KMS-11 (cell line): ENCODE data around the gene EML4.
"Not testable (repeated sequence)": the region's sequence is repeated elsewhere in the genome, so short reads cannot be mapped to it uniquely, and the experiment has no call there.

ENCODE experiments used
- H2AFZ ChIP-seq: fragments of 200-600 bp; sonication (generic); 2 replicates; pipeline ENCODE4 v1.6.1; 2016; ENCODE audit warnings: antibody characterized with exemption, mixed run types, low read depth
- H3K27ac ChIP-seq: fragments of 200-600 bp; sonication (generic); 2 replicates; pipeline ENCODE4 v1.6.1; 2016; ENCODE audit warnings: mild to moderate bottlenecking, mixed run types
- H3K27me3 ChIP-seq: fragments of 200-600 bp; sonication (generic); 2 replicates; pipeline ENCODE4 v1.6.1; 2017; ENCODE audit warnings: mild to moderate bottlenecking, low read depth, mixed run types, moderate library complexity; ENCODE audit not compliant: insufficient read depth
- H3K36me3 ChIP-seq: fragments of 200-600 bp; sonication (generic); 2 replicates; pipeline ENCODE4 v1.6.1; 2017; ENCODE audit warnings: mild to moderate bottlenecking, mixed run types; ENCODE audit not compliant: insufficient read depth
- H3K4me1 ChIP-seq: fragments of 200-600 bp; sonication (generic); 2 replicates; pipeline ENCODE4 v1.6.1; 2016; ENCODE audit warnings: mild to moderate bottlenecking, low read depth, mixed run types; ENCODE audit not compliant: poor library complexity, severe bottlenecking
- H3K4me2 ChIP-seq: fragments of 200-600 bp; sonication (generic); 2 replicates; pipeline ENCODE4 v1.7.0; 2016; ENCODE audit warnings: mild to moderate bottlenecking, mixed run types
- H3K4me3 ChIP-seq: fragments of 200-600 bp; sonication (generic); IDR thresholded peaks from 2 replicates; pipeline ENCODE4 v1.6.1; 2017; ENCODE audit warnings: low read depth, low read length, mixed read lengths; ENCODE audit not compliant: insufficient read depth
- H3K79me2 ChIP-seq: fragments of 200-600 bp; sonication (generic); 2 replicates; pipeline ENCODE4 v1.6.1; 2016; ENCODE audit warnings: low read depth, mixed run types; ENCODE audit not compliant: insufficient read depth
- H3K9ac ChIP-seq: fragments of 200-600 bp; sonication (generic); 2 replicates; pipeline ENCODE4 v1.6.1; 2016; ENCODE audit warnings: mild to moderate bottlenecking, mixed run types
- H4K20me1 ChIP-seq: fragments of 200-600 bp; sonication (generic); 2 replicates; pipeline ENCODE4 v1.6.1; 2016; ENCODE audit warnings: mild to moderate bottlenecking, mixed run types; ENCODE audit not compliant: insufficient read depth
- CTCF ChIP-seq: fragments of 200-600 bp; sonication (generic); conservative IDR thresholded peaks from 2 replicates; pipeline ENCODE4 v1.6.1; 2017; ENCODE audit warnings: low read depth, mild to moderate bottlenecking, antibody characterized with exemption, low read length, moderate library complexity, mixed read lengths

The EML4 gene

GRCh38 chr2:42270757-42271156, 101.6 kb downstream of the EML4 start:
- no peaks in the 10 kb centered on the region for H3K36me3 ChIP-seq
- no peaks in the 10 kb centered on the region for H3K4me1 ChIP-seq
- no peak overlapping the region for H2AFZ ChIP-seq
- no peak overlapping the region for H3K4me2 ChIP-seq
- no peak overlapping the region for H3K9ac ChIP-seq
- H3K27ac ChIP-seq = no peak overlapping the region
- no peak overlapping the region for H3K4me3 ChIP-seq
- H3K27me3 ChIP-seq = no peaks in the 10 kb centered on the region
- H3K79me2 ChIP-seq = no peaks in the 10 kb centered on the region
- H4K20me1 ChIP-seq = no peaks in the 10 kb centered on the region
- no peak for TF ChIP-seq CTCF

GRCh38 chr2:42271246-42271645, 102.1 kb downstream of the EML4 start:
- not testable (repeated sequence) for H3K36me3 ChIP-seq, H3K27ac ChIP-seq, H4K20me1 ChIP-seq, H3K4me1 ChIP-seq, H3K4me3 ChIP-seq, H3K79me2 ChIP-seq, H3K9ac ChIP-seq, H2AFZ ChIP-seq, H3K4me2 ChIP-seq, H3K27me3 ChIP-seq

- Histone ChIP-seq H4K20me1 (no peaks in the 10 kb centered on the region), H3K4me2 (no peak overlapping the region)
- no peak for TF ChIP-seq CTCF
These were observed 105.7 kb downstream of the EML4 start for GRCh38 chr2:42274863-42275262.

GRCh38 chr2:42281416-42282081, 112.4 kb downstream of the EML4 start:
- H4K20me1 ChIP-seq = no peaks in the 10 kb centered on the region
- H3K9ac ChIP-seq = no peak overlapping the region
- H3K4me1 ChIP-seq = no peaks in the 10 kb centered on the region
- no peak for TF ChIP-seq CTCF
- H3K27ac ChIP-seq = no peak overlapping the region
- H3K27me3 ChIP-seq = no peaks in the 10 kb centered on the region
- no peak overlapping the region for H3K4me3 ChIP-seq
- peaks cover 6% of the 10 kb centered on the region; the same call in 1 of the 2 replicates for H3K36me3 ChIP-seq
- H2AFZ ChIP-seq = no peak overlapping the region
- H3K79me2 ChIP-seq = no peaks in the 10 kb centered on the region
- no peak overlapping the region for H3K4me2 ChIP-seq

More at GRCh38 chr2:42274863-42275262, 105.7 kb downstream of the EML4 start:
- H3K36me3 ChIP-seq = no peaks in the 10 kb centered on the region
- H3K4me1 ChIP-seq = no peaks in the 10 kb centered on the region
- H3K27me3 ChIP-seq = no peaks in the 10 kb centered on the region
- no peak overlapping the region for H3K9ac ChIP-seq
- no peaks in the 10 kb centered on the region for H3K79me2 ChIP-seq
- H2AFZ ChIP-seq = no peak overlapping the region
- H3K4me3 ChIP-seq = no peak overlapping the region
- H3K27ac ChIP-seq = no peak overlapping the region

- H3K4me1 ChIP-seq = no peaks in the 10 kb centered on the region
- no peak overlapping the region for H2AFZ ChIP-seq
- no peak overlapping the region for H3K4me2 ChIP-seq
- no peaks in the 10 kb centered on the region for H4K20me1 ChIP-seq
- no peak overlapping the region for H3K9ac ChIP-seq
- H3K27ac ChIP-seq = no peak overlapping the region
- peaks cover 6% of the 10 kb centered on the region; the same call in 1 of the 2 replicates for H3K36me3 ChIP-seq
- H3K27me3 ChIP-seq = no peaks in the 10 kb centered on the region
- H3K79me2 ChIP-seq = no peaks in the 10 kb centered on the region
- H3K4me3 ChIP-seq = no peak overlapping the region
- TF ChIP-seq CTCF = no peak
These were observed 114.9 kb downstream of the EML4 start for GRCh38 chr2:42284019-42284418.
